Measurements from ENCODE around the gene MTRF1. TPM values are rescaled to one million over a fixed set of nuclear protein-coding genes. Genes with fewer than 3 reads are reported as not detected.

Gene MTRF1
- total and polyA plus RNA-seq, 2 of the 8 experiments (the other 6 are each of a cell fraction or from before 2014, with no cell fraction given), result 8.0 to 19.2 TPM

DNA sequence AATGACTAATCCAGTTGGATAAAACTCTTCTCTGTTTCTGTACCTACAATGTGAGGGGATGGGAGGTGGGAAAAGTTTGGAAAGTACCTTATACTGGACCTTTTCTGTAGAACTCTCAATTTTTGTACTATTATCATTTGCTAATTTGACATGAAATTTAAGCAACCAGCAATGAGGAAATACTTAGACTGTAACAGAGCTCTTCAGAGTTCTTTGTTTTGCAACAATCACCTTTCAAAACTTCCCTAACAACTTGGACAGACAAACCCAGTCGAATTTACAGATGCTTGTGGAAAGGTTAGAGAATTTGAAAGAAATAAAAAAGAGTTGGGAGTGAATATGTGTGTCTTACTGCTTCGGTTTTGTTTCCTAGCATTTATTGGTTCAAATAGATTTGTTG is 85.8 kb downstream of the MTRF1 start:
- FAIRE-seq (no peak), DNase-seq (ENCODE audit: low read depth in 1 of 2, low spot score in 2 of 2) (no peak)
- POLR2A ChIA-PET (ENCODE audit: partially characterized antibody), result interaction anchor here (1.8 kb wide), 1 partner anchor 116 kb away, joined by 6 read pairs; the partner anchor contains the start of gene WBP4
- TF ChIP-seq CREB1 (IDR thresholded peaks at IDR 0.05), result no peak
- no peak for TF ChIP-seq EZH2 (IDR thresholded peaks at IDR 0.05; ENCODE audit: low read depth, low read length, severe bottlenecking)
- TF ChIP-seq, protein P1, sequence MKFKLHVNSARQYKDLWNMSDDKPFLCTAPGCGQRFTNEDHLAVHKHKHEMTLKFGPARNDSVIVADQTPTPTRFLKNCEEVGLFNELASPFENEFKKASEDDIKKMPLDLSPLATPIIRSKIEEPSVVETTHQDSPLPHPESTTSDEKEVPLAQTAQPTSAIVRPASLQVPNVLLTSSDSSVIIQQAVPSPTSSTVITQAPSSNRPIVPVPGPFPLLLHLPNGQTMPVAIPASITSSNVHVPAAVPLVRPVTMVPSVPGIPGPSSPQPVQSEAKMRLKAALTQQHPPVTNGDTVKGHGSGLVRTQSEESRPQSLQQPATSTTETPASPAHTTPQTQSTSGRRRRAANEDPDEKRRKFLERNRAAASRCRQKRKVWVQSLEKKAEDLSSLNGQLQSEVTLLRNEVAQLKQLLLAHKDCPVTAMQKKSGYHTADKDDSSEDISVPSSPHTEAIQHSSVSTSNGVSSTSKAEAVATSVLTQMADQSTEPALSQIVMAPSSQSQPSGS (IDR thresholded peaks at IDR 0.05; ENCODE audit: low read length), result no peak
- TF ChIP-seq FOSL1 (IDR thresholded peaks at IDR 0.05; ENCODE audit: insufficient read depth, low read depth, low read length), result no peak
- no peak for TF ChIP-seq KDM4A (IDR thresholded peaks at IDR 0.05; ENCODE audit: low read depth, low read length, severe bottlenecking)
- no peak for TF ChIP-seq CBX5 (IDR thresholded peaks at IDR 0.05; ENCODE audit: low read depth, low read length)
- TF ChIP-seq BRCA1 (IDR thresholded peaks at IDR 0.05; ENCODE audit: low read depth, low read length), result no peak
- no peak for TF ChIP-seq NRF1 (IDR thresholded peaks at IDR 0.05; ENCODE audit: low read depth, low read length)
- TF ChIP-seq RFX5 (IDR thresholded peaks at IDR 0.05; ENCODE audit: borderline replicate concordance, low read depth, low read length), result no peak
- no peak for TF ChIP-seq RXRA (IDR thresholded peaks at IDR 0.05; ENCODE audit: insufficient read depth, low read depth, low read length)

More for the DNA sequence above, 85.8 kb downstream of the MTRF1 start:
- Histone ChIP-seq H4K91ac (replicated peaks; ENCODE audit: insufficient read length, low read length) (no peak overlapping the region), H3K4me3 (ENCODE audit: extremely low read depth in 1 of 4, insufficient read depth in 2 of 4, low read depth in 3 of 4, low read length in 4 of 4) (no peak overlapping the region), H3K27me3 (replicated peaks in 1 of 4; ENCODE audit: control insufficient read depth in 3 of 4, extremely low read depth in 1 of 4, insufficient read depth in 3 of 4, low read length in 3 of 4) (no peaks in the 10 kb centered on the region), H3K9me3 (ENCODE audit: insufficient read depth in 2 of 2, low read depth in 1 of 2, low read length in 1 of 2) (peaks cover 12 to 14% of the 10 kb centered on the region in 2 experiments; a peak in 3 of 4 replicates), H3K14ac (ENCODE audit: insufficient read length) (no peak overlapping the region), H4K8ac (ENCODE audit: extremely low read depth, insufficient read depth, low read length) (no peak overlapping the region), H3K79me1 (ENCODE audit: low read depth, low read length) (no peaks in the 10 kb centered on the region), H3K4me2 (ENCODE audit: insufficient read depth in 1 of 2, low read depth in 2 of 2, low read length in 2 of 2) (no peak overlapping the region), H4K5ac (ENCODE audit: insufficient read length, low read depth, low read length) (no peak overlapping the region), H2BK120ac (replicated peaks; ENCODE audit: low read depth, low read length) (no peak overlapping the region), H3K23me2 (ENCODE audit: low read depth, low read length) (no peaks in the 10 kb centered on the region), H3K4me1 (replicated peaks in 1 of 4; ENCODE audit: control insufficient read depth in 3 of 4, insufficient read depth in 4 of 4, low read length in 3 of 4) (no peaks in the 10 kb centered on the region), H3K36me3 (ENCODE audit: control insufficient read depth in 2 of 4, insufficient read depth in 4 of 4, low read length in 3 of 4) (no peaks in the 10 kb centered on the region; a peak in 1 of 8 replicates), H2AK5ac (ENCODE audit: low read depth, low read length) (no peak overlapping the region), H2BK12ac (ENCODE audit: low read depth, low read length) (no peak overlapping the region), H2BK5ac (ENCODE audit: low read depth, low read length) (no peak overlapping the region), H3K23ac (ENCODE audit: insufficient read length) (no peak overlapping the region), H4K20me1 (replicated peaks in 1 of 2; ENCODE audit: control insufficient read depth in 1 of 2, insufficient read depth in 2 of 2, low read length in 2 of 2) (no peaks in the 10 kb centered on the region), H3K9ac (replicated peaks in 1 of 4; ENCODE audit: extremely low read depth in 1 of 4, low read depth in 3 of 4, low read length in 3 of 4) (no peak overlapping the region), H3K27ac (ENCODE audit: low read depth, low read length) (no peak overlapping the region), H3K4ac (replicated peaks; ENCODE audit: insufficient read length, low read depth, low read length) (no peak overlapping the region), H2BK15ac (ENCODE audit: low read length) (no peak overlapping the region), H3K79me2 (ENCODE audit: control insufficient read depth in 1 of 2, insufficient read depth in 2 of 2, low read length in 2 of 2) (no peaks in the 10 kb centered on the region), H2AFZ (ENCODE audit: low read length) (no peak overlapping the region), H3K18ac (ENCODE audit: extremely low read depth, low read length) (no peak overlapping the region), H3K56ac (replicated peaks; ENCODE audit: insufficient read length, low read depth, low read length) (no peak overlapping the region), H2BK20ac (ENCODE audit: low read length) (no peak overlapping the region)
- WGBS, 2 experiments (ENCODE audit: extremely low coverage in 1 of 2, insufficient coverage in 1 of 2, insufficient read length in 1 of 2, insufficient replicate concordance in 2 of 2, low coverage in 1 of 2, low lambda C conversion rate in 2 of 2, missing lambda C conversion rate in 1 of 2), result 47% methylated on average over 2 of the region's 2 CpGs; no CpG with 5 or more reads in 1 of the 2 experiments
- CTCF ChIA-PET (ENCODE audit: partially characterized antibody), result no interaction called here

Data from H1 (cell line).